Measurements from ENCODE around the gene GPR153.

GPR153 gene

DNA sequence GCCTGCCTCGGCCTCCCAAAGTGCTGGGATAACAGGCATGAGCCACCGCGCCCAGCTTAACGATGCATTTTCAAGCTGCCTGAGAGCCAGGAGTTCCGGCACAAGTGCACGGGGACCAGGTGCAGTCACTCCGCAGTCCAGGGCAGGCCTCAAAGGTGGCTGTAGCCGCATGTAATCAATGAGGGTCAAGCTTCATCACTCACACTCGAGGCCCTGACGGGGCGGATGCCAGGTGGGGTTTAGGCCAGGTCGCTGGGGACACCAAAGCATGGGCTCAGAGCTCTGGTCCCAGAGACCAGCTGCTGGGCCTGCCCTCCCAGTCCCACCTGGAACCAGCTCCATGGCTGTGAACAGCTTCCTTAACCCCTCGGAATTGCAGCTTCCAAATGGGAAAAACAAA is 26.1 kb upstream of the GPR153 start:
- TF ChIP-seq, protein P1, sequence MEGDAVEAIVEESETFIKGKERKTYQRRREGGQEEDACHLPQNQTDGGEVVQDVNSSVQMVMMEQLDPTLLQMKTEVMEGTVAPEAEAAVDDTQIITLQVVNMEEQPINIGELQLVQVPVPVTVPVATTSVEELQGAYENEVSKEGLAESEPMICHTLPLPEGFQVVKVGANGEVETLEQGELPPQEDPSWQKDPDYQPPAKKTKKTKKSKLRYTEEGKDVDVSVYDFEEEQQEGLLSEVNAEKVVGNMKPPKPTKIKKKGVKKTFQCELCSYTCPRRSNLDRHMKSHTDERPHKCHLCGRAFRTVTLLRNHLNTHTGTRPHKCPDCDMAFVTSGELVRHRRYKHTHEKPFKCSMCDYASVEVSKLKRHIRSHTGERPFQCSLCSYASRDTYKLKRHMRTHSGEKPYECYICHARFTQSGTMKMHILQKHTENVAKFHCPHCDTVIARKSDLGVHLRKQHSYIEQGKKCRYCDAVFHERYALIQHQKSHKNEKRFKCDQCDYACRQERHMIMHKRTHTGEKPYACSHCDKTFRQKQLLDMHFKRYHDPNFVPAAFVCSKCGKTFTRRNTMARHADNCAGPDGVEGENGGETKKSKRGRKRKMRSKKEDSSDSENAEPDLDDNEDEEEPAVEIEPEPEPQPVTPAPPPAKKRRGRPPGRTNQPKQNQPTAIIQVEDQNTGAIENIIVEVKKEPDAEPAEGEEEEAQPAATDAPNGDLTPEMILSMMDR (IDR thresholded peaks at IDR 0.05), result no peak
- DNase-seq (ENCODE audit: low spot score), result no peak
- H3K27ac ChIP-seq, result no peak overlapping the region
- H3K4me3 ChIP-seq, result peak overlapping the region; percentile 6

DNA sequence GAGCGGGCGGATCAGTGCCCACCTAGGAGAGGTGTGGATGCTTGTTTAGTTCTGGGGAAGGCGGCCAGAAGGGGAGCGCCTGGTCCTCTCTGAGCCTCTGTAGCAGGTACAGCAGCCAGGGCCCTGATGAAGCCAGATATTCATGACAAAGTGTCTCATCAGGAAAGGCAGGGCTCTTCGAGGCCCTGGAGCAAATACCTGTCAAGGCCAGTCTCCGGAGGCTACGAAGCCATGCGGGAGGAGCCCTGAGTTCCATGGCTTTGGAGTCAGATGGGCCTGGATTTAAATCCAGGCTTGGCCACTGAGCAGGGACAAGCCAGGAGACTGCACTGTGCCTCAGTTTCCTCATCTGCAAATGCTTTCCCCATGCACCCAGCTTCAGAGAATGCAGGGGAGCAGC is 25.4 kb upstream of the GPR153 start:
- no peak overlapping the region for H3K4me3 ChIP-seq
- TF ChIP-seq, protein P1 (IDR thresholded peaks at IDR 0.05), result no peak
- DNase-seq (ENCODE audit: low spot score), result no peak
- H3K27ac ChIP-seq, result no peak overlapping the region

DNA sequence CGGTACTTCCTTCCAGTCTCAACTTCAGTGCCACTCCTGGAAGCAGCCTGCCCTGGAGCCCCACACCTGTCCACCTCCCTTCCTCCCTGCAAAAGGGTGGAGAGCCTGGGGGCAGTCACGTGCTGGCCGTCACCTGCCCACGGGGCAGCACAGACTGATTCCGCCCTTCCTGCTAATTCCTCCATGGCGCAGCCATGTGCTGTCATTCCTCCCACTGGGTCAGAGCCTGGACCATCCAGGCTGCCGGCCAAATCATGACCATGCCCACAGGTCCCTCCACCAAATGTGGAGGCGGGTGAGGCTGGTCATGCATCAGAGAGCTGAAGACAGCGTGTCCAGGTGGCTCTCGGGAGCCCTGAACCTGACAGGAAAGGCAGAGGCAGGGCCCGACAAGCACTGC is 24.4 kb upstream of the GPR153 start:
- H3K4me3 ChIP-seq, result no peak overlapping the region
- DNase-seq (ENCODE audit: low spot score), result no peak
- H3K27ac ChIP-seq, result no peak overlapping the region
- TF ChIP-seq, protein P1 (IDR thresholded peaks at IDR 0.05), result no peak

DNA sequence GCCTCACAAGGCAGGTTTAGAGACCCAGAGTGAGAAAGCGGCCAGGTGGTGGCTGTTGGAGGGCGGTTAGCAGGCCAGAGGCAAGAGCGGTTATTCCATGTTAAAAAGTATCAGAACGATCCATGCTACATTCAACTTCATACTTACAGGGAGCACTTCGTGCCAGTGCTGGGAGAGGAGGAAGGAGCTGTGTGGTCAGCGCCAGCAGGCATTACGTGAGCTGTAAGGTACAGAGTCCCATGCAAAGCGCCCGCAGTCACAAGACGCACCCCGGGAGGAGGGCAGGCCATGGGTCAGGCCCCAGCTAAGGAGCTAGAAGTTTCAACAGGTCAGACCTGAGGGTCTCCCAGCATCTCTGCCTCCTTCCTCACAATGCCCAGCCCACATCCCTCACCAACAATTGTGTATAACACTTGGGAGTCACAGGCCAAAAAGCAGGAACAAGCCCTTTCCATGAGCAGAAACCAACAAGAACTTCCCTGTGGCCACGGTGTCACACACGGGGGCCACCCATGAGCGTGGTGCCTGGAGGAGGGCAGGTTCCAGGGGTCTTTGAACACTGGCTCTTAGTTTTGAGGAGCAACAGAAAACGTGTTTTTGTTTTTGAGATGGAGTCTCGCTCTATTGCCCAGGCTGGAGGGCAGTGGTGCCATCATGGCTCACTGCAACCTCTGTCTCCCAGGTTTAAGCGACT is 21.8 kb upstream of the GPR153 start:
- TF ChIP-seq, protein P1 (IDR thresholded peaks at IDR 0.05), result no peak
- Histone ChIP-seq H3K27ac (no peak overlapping the region), H3K4me3 (no peak overlapping the region)
- no peak for DNase-seq (ENCODE audit: low spot score)

DNA sequence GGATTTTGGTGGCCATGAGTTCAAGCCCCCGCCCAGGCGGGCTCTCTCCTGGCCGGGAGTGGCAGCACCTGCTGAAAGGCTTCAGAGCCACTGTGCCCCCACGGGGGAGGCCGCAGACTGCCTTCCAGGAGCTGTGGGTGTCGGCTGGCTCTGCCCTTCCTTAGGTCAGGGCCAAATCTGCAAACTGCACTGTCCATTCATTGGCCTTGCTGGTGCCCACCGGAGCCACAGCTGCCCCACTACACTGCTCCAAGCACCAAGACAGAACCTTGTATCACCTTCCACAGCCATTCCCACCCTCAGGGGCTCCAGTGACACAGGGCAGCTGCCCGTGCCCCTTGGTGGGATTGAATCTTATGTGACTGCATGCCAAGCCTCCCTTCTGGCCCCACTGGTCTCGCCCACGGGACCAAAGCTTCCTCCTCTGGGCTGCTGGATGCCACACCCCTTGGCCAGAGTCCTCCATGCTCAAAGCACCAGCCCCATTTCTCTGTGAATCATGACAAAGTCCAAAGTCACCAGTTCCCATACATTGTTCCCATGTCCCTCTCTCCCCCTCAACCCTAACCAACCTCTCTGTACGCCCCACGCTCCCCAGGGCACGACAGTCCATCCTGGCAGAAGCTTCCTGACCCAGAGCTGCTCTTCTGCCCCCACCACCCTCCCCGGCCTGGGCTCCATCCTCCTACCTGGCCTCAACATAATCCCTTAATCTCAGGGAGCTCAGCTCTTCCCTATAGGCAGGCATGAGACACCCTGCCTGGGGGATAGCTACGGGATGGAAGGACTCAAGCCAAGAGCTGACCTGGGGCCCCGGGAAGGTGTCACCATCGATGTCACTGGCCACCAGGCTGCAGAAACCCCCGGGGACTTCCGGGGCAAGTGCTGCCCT is 20.9 kb upstream of the GPR153 start:
- Histone ChIP-seq H3K4me3 (no peak overlapping the region), H3K27ac (no peak overlapping the region)
- DNase-seq (ENCODE audit: low spot score), result no peak
- TF ChIP-seq, protein P1 (IDR thresholded peaks at IDR 0.05), result no peak

DNA sequence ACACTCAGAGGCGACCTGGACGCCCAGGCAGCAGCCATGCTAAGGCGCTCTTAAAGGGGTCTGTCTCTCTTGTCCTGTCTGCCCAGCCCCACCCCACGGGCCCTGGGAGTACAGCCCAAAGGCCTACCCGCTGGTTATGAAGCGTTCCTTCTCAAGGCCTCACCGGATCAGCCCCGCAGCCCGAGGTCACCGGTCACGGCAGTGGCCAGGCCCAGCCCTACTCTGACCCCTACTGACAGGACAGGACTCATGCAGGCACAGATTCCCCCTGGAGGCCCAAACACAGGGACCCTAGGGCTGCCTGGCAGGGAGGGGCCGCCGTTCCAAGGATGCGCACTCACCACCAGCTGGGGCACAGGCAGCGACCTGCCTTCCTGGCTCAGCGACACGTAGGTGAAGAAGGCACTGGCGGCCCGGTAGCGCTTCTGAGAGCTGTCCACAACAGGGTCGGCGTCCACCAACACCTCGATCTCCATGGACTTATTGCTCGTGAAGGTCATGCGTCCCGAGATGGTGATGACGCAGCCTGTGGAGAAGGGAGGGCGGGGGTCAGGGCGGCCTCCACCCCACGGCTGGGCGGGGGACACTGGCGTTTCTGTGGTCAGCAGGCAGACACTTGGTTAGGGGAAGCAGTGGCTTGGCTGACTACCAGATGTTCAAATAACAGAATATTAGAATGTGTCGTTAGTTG is 20.0 kb upstream of the GPR153 start:
- H3K27ac ChIP-seq, result no peak overlapping the region
- TF ChIP-seq, protein P1 (IDR thresholded peaks at IDR 0.05), result no peak
- no peak overlapping the region for H3K4me3 ChIP-seq
- no peak for DNase-seq (ENCODE audit: low spot score)

Measured in coronary artery (tissue), 2 donors.